ENCODE data around the gene MST1.

Gene MST1

GRCh38 chr3:49717959-49718857, 28.9 kb upstream of the MST1 start:
- DNase-seq = no peak

- DNase-seq = no peak
These were observed 28.1 kb upstream of the MST1 start for GRCh38 chr3:49717211-49717958.

DNA sequence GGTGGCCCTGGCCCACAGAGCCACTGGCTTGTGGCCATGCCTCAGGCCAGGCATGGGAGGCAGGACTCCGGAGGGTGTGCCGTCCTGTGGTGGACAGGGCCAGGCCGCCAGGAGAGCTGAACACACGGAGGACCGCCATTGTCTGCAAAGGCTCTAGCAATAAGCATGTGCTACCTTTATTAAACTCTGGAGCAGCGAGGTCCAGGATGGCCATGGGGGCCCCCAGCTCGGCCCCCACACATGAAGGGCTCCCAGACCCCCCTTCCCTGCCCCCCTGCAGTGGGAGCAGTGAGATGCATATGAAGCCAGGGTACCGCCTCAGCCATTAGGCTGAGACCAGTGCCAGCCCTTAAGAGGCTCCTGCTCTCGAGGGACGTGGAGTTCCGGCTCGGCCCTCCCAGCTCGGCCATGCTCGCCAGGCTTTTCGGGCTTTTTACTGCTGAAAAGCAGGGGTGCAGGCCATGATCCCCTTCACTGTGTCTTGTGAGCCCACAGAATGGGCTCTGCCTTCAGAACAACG, 27.5 kb upstream of the MST1 start:
- no peak for DNase-seq

- DNase-seq = no peak
These were observed 26.9 kb upstream of the MST1 start for GRCh38 chr3:49716169-49716568.

DNA sequence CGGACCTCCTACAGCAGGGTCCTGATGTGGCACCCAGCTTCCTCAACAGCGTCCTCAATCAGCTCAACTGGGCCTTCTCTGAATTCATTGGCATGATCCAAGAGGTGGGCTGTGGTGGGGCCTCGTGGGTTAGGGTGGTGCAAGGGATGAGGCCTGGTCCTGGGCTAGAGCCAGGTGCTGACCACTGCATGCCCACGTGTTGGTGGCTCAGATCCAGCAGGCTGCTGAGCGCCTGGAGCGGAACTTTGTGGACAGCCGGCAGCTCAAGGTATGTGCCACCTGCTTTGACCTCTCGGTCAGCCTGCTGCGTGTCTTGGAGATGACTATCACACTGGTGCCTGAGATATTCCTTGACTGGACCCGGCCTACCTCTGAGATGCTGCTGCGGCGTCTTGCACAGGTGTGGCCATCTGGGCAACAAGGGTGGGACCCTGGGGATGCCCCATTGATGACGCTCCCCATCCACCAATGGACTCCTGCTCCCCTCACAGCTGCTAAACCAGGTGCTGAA, 26.4 kb upstream of the MST1 start:
- DNase-seq = no peak

GRCh38 chr3:49714728-49715550, 25.7 kb upstream of the MST1 start:
- no peak for DNase-seq

- DNase-seq = no peak
These were observed 24.2 kb upstream of the MST1 start for GRCh38 chr3:49713336-49714105.

- DNase-seq = no peak
These were observed 23.5 kb upstream of the MST1 start for GRCh38 chr3:49712631-49713317.

- DNase-seq = no peak
These were observed 22.9 kb upstream of the MST1 start for GRCh38 chr3:49712166-49712565.

DNA sequence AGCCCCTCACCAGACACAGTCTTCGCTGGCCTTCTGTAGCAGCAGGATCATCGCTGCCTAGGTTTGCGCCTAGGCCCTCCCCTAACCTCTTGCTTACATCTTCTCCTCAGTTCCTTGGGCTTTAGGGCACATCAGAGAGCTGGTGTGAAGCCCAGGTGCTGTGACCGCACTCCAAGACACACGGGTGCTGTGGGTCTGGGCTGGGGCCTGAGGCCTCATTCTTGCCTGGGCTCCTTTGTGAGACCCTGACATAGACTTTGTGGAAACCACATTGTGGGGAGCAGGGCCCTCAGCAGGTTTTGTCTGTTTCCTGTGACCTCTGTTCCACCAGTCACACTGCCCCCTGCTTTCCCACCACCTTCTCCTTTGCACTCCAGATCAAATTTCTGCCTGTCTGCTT, 22.2 kb upstream of the MST1 start:
- no peak for DNase-seq

DNA sequence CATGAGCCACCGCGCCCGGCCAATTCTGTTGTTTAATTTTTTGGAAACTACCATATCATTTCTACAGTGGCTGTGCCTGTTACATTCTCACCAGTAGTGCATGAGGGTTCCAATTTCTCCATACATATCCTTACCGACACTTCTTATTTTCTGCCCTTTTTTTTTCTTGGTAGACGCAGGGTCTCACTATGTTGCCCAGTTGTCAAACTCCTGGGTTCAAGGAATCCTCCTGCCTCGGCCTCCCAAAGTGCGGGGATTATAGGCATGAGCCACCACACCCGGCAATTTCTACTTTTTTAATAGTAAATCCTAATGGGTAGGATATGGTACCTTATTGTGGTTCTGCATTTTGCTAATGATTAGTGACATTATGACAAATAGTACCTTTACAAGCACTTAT, 20.6 kb upstream of the MST1 start:
- no peak for DNase-seq

- no peak for DNase-seq
These were observed 17.8 kb upstream of the MST1 start for GRCh38 chr3:49707113-49707480.

DNA sequence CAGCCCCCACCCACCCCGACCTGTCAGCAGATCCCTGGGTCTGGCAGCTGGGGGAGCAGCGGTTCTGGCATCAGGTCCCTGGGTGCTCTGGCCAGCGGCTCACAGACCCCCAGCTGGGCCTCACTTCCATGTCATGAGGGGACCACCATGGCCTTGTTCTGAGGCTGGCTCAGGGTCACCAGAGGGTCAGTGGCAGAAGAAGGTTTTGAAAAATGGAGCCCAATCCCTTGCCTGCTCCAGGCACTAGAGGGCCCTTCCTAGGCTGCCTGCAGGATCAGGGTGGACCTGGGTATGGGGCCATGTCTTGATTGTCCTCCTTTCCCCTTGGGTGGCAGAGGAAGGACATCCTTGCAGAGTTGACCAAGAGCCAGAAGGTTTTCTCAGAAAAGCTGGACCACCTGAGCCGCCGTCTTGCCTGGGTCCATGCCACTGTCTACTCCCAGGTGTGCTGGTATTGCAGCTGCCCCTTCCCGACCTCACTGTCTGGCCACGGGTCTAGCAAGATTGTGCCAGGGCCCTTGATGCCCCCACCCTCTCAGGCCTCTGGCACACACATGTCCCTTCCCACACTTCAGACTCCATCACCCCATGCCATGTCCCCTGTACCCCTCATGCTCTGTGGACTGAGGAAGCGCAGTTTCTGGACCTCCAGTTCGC, 17.3 kb upstream of the MST1 start:
- DNase-seq = no peak

DNA sequence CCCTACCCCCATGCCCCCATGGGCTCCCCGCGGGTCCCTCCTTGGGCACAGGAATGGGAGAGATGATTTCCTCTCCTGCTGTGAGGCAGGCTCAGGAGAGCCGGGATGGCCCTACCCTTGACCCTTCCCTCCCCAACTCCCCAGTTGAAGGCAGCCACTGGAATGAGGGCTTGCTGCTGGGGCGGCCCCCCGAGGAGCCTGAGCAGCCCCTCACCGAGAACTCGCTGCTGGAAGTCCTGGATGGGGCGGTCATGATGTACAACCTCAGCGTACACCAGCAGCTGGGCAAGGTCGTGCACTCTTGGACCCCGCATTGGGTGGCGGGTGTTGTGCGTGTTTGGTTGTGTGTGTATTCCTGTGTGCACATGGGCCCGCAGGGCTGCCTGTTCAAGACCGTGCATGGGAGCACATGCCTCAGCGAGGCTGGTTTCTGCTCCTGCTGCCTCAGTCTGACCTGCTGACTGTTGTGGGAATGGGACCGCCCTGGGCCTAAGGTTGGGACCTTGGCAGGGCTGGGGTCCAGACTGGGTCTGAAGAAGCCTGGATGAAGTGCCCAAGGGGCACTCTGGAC, 16.2 kb upstream of the MST1 start:
- DNase-seq = no peak

DNA sequence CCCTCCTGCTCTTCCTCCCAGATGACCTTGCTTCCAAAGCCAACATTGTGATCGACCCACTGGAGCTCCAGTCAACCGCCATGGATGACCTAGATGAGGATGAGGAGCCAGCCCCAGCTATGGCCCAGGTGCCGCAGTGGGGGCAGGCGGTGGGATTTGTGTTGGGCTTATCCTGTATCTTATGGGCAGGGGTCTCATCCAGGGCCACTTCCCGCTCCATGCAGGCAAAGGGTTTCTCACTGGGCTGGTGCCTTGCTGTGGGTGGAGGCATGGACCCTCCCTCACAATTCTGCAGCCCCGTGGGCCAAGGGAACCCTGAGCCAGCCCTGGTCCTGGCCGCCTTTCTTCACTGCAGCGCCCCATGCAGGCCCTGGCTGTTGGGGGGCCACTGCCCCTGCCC, 15.4 kb upstream of the MST1 start:
- no peak for DNase-seq

DNA sequence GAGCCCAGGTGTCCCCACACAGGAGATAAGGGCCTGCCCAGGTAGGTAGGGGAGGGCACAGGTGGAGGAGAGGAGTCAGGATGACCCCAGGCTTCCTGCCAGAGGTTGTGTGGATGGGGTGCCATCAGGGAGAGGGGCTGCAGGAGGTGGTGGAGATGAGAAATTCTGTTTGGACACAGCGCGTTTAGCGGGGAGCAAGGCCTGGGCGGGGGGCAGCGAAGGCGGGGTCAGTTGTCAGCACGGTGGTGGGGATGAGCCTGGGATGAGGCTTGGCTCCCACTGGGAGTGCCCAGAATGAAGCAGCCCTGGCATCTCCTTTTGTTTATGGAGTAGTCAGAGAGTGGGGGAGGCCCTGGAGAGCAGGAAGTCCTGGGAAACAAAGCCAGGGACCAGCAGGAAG, 14.7 kb upstream of the MST1 start:
- no peak for DNase-seq

DNA sequence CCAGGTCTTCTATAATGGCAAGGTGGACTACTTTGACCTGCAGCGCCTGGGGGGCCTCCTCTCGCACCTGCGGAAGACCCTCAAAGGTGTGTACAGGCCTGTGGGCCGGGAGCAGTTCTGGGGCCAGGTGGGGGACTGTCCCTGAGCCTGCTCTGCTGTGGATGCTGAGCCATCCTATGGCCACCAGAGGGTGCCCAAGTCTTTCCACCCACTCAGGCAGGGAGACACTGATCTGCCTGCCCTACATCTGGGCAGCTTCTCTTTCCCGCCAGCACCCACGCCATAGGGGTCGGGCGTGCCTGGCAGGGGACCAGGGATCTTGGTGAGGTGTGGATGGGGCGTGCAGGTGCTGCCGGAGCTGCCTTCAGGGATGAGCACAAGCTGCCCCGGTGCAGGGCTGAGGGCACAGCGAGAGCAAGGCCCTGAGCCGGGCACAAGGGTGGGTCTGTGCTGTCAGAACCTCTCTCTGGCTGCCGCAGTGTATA, 14.2 kb upstream of the MST1 start:
- peak; percentile 58 for DNase-seq

DNA sequence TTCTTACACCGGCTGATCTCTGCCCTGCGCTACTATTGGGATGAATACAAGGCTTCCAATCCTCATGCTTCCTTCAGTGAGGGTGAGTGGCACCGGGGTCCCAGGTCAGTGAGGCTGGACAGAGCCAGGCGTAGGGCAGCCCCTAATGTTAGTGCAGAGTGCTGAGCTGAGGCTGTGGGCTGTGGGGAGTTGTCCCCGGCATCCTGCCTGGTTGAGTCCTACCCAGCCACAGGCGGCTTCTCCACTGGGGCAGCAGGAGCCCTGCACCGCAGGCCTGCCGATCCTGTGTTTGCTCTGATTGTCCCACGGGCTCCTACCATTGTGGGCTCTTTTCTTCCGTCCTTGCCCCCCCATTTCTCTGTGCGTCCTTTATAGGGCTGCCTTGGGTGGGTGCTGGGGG, 13.4 kb upstream of the MST1 start:
- no peak for DNase-seq

- no peak for DNase-seq
These were observed 12.3 kb upstream of the MST1 start for GRCh38 chr3:49701388-49702077.

Measured in NCI-H2171 treated with DMSO at 0.1 percent for 48 hours (cell line).